MCF 10A (cell line): ENCODE measurements around the gene PDE4D. TPM values are rescaled to one million over a fixed set of nuclear protein-coding genes. Genes with fewer than 3 reads are reported as not detected.

Experiments used
- BruUV-seq: library from RNA; stranded (reverse); fragments of 400-500 nt; replicated peaks from 2 replicates; lab custom pipeline; 2021; lab: Mats Ljungman, UMichigan
- CTCF ChIA-PET: fragments of 300-600 bp; sonication (Branson Sonifier 250); formaldehyde crosslinking; extraction: SDS; loops from one replicate; lab custom pipeline; 2021; ENCODE audit warnings: antibody characterized with exemption, inconsistent platforms; lab: Yijun Ruan, JAX
- POLR2A ChIA-PET: fragments of 300-600, 350-650 bp; sonication (Branson Sonifier 250); formaldehyde crosslinking; extraction: SDS; loops from one replicate; lab custom pipeline; 2020; ENCODE audit warnings: antibody characterized with exemption, inconsistent platforms; lab: Yijun Ruan, JAX
- DNase-seq: peaks from one replicate; pipeline ENCODE4 v3.0.0-alpha.2; 2018; ENCODE audit not compliant: unreplicated experiment
- H3K27ac Mint-ChIP-seq: one replicate; pipeline ENCODE4 v1.8.0; 2022; ENCODE audit warnings: mild to moderate bottlenecking, low read depth, mixed read lengths; ENCODE audit not compliant: unreplicated experiment
- H3K27me3 Mint-ChIP-seq: one replicate; pipeline ENCODE4 v1.8.0; 2022; ENCODE audit warnings: mixed read lengths; ENCODE audit not compliant: insufficient read depth, unreplicated experiment
- H3K36me3 Mint-ChIP-seq: one replicate; pipeline ENCODE4 v1.8.0; 2022; ENCODE audit warnings: mild to moderate bottlenecking, moderate library complexity, mixed read lengths; ENCODE audit not compliant: insufficient read depth, unreplicated experiment
- H3K4me1 Mint-ChIP-seq: one replicate; pipeline ENCODE4 v1.8.0; 2022; ENCODE audit warnings: mixed read lengths; ENCODE audit not compliant: insufficient read depth, unreplicated experiment
- H3K4me3 Mint-ChIP-seq: one replicate; pipeline ENCODE4 v1.8.0; 2022; ENCODE audit warnings: mild to moderate bottlenecking, moderate library complexity, mixed read lengths; ENCODE audit not compliant: unreplicated experiment
- H3K9me3 Mint-ChIP-seq: one replicate; pipeline ENCODE4 v1.8.0; 2022; ENCODE audit warnings: mixed read lengths; ENCODE audit not compliant: unreplicated experiment
- intact Hi-C: fragments of 100-400 bp; cut with micrococcal nuclease; formaldehyde crosslinking; loops from 2 replicates; pipeline ENCODE4 v1.14.1; 2022
- total RNA-seq: library from RNA; stranded (reverse); gene quantifications from 2 replicates; pipeline ENCODE4 v1.2.3, GENCODE V29; 2022
- TF ChIP-seq, protein P1 (sequence below): fragments of 200-600 bp; IDR thresholded peaks from one replicate; pipeline ENCODE4 v1.8.0; 2022; ENCODE audit warnings: antibody characterized with exemption, mild to moderate bottlenecking; ENCODE audit not compliant: unreplicated experiment

The PDE4D gene
- total RNA-seq, 1 experiment from 2014 or later, result 85.0 TPM

DNA sequence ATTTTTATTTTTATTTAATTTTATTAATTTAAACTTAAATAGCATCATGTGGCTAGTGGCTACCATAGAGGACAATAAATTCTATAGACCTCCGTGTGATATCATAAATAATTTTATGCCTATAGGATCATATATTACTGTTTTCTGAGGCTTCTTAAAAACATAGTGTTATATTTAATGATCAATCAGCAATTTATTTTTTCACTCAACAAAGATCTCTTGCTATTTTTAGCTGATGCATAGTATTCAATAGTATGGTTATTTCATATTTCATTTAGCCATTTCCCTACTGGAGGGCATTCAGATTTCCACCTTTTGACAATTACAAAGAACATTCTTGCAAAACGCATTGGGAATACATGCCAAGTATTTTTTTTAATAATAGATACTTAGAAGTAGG is 114.1 kb downstream of the PDE4D start:
- H3K9me3 Mint-ChIP-seq, result no peaks in the 10 kb centered on the region
- H3K27ac Mint-ChIP-seq, result no peak overlapping the region
- no peak overlapping the region for H3K4me3 Mint-ChIP-seq
- TF ChIP-seq, protein P1, sequence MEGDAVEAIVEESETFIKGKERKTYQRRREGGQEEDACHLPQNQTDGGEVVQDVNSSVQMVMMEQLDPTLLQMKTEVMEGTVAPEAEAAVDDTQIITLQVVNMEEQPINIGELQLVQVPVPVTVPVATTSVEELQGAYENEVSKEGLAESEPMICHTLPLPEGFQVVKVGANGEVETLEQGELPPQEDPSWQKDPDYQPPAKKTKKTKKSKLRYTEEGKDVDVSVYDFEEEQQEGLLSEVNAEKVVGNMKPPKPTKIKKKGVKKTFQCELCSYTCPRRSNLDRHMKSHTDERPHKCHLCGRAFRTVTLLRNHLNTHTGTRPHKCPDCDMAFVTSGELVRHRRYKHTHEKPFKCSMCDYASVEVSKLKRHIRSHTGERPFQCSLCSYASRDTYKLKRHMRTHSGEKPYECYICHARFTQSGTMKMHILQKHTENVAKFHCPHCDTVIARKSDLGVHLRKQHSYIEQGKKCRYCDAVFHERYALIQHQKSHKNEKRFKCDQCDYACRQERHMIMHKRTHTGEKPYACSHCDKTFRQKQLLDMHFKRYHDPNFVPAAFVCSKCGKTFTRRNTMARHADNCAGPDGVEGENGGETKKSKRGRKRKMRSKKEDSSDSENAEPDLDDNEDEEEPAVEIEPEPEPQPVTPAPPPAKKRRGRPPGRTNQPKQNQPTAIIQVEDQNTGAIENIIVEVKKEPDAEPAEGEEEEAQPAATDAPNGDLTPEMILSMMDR, result no peak
- ChIA-PET CTCF (interaction anchor here (0.6 kb wide), 1 partner anchor 134 kb away, joined by 5 read pairs; no protein-coding TSS in a partner anchor), POLR2A (interaction anchor here (2.0 kb wide), 1 partner anchor 19 kb away, joined by 7 read pairs; no protein-coding TSS in a partner anchor)
- no peaks in the 10 kb centered on the region for H3K27me3 Mint-ChIP-seq
- intact Hi-C loops, result no loop called here
- no peak for DNase-seq
- peaks cover 14% of the 10 kb centered on the region for H3K36me3 Mint-ChIP-seq
- peaks cover 5% of the 10 kb centered on the region for H3K4me1 Mint-ChIP-seq
- no TSS peak for BruUV-seq

- Mint-ChIP-seq H3K36me3 (peaks cover 10% of the 10 kb centered on the region), H3K27me3 (no peaks in the 10 kb centered on the region), H3K9me3 (no peaks in the 10 kb centered on the region), H3K4me1 (peaks cover 18% of the 10 kb centered on the region), H3K27ac (no peak overlapping the region), H3K4me3 (no peak overlapping the region)
- TF ChIP-seq, protein P1, result no peak
- intact Hi-C loops, result no loop called here
- CTCF ChIA-PET, result interaction anchor here (0.7 kb wide), 1 partner anchor 1051 kb away, joined by 3 read pairs; no protein-coding TSS in a partner anchor
- no peak for DNase-seq
- POLR2A ChIA-PET, result interaction anchor here (0.7 to 1.7 kb wide), 4 partner anchors 9 to 39 kb away, joined by 3 to 7 read pairs (median 4); no protein-coding TSS in a partner anchor
- BruUV-seq, result no TSS peak
Observed at GRCh38 chr5:59777028-59777427, 116.5 kb downstream of the PDE4D start.

DNA sequence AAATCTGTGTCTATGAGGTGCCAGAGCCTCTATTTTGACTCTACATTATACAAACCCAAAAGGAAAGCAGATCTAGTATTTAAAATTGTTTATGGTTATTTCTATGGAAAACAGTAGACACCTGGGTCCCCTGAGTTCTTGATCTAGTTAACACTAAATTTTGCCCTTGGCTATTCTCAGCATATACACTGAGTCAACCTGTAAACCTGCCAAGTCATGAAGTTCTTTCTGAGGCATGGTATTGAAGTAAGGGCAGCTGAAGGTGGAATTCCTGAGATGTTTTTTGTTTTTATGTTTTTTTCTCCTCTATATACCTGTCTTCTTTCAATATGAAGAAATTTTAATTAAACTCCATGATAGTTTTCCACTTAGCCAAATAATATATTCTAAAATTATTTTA is 120.2 kb downstream of the PDE4D start:
- Mint-ChIP-seq H3K9me3 (no peaks in the 10 kb centered on the region), H3K27me3 (no peaks in the 10 kb centered on the region), H3K36me3 (peaks cover 4% of the 10 kb centered on the region), H3K4me1 (peaks cover 39% of the 10 kb centered on the region), H3K27ac (peak overlapping the region; percentile 80), H3K4me3 (peak overlapping the region; percentile 98)
- no TSS peak for BruUV-seq
- intact Hi-C loops, result no loop called here
- POLR2A ChIA-PET, result interaction anchor here (1.0 to 12.4 kb wide), 6 partner anchors 12 to 384 kb away, joined by 3 to 437 read pairs (median 10); no protein-coding TSS in a partner anchor
- TF ChIP-seq, protein P1, result no peak
- CTCF ChIA-PET, result no interaction called here
- peak; percentile 86 for DNase-seq

DNA sequence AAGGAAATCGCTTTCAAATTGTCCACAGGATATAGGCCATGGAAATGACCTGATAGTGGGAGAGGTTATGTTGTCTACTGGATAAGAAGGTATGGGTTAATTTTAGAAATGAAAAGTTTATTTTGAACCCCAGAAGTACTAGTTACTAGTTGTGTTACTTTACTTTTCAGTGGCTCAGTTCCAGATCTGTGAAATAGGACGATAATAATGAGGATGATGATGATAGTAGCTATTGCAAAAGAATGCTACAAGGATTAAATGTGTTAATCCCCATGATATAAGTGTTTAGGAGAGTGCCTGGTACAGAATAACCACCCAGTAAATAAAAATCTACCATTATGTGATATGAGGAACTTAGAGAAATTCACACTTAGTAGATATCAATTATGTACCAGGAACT is 120.8 kb downstream of the PDE4D start:
- H3K4me1 Mint-ChIP-seq, result peaks cover 39% of the 10 kb centered on the region
- H3K36me3 Mint-ChIP-seq, result peaks cover 4% of the 10 kb centered on the region
- no TSS peak for BruUV-seq
- no peaks in the 10 kb centered on the region for H3K9me3 Mint-ChIP-seq
- H3K4me3 Mint-ChIP-seq, result peak overlapping the region; percentile 98
- no peaks in the 10 kb centered on the region for H3K27me3 Mint-ChIP-seq
- TF ChIP-seq, protein P1, result no peak
- intact Hi-C loops, result no loop called here
- peak overlapping the region; percentile 80 for H3K27ac Mint-ChIP-seq
- CTCF ChIA-PET, result interaction anchor here (4.8 kb wide), 1 partner anchor 16 kb away, joined by 37 read pairs; no protein-coding TSS in a partner anchor
- no peak for DNase-seq
- POLR2A ChIA-PET, result interaction anchor here (0.5 to 12.4 kb wide), 8 partner anchors 12 to 270 kb away, joined by 3 to 437 read pairs (median 4); no protein-coding TSS in a partner anchor
